Neural cell (in vitro differentiated cells): ENCODE data around the gene RSRP1. TPM values are rescaled to one million over a fixed set of nuclear protein-coding genes. Genes with fewer than 3 reads are reported as not detected.

Experiments
- H2AFZ ChIP-seq: fragments of 200-600, 300-800 bp; sonication (generic), shearing (Covaris generic); 2 replicates; pipeline ENCODE4 v1.6.0; 2014; ENCODE audit warnings: low read depth, mild to moderate bottlenecking, antibody characterized with exemption, low read length, moderate library complexity
- H3F3A ChIP-seq: fragments of 200-600 bp; shearing (Covaris generic); 2 replicates; pipeline ENCODE4 v1.6.1; 2016; ENCODE audit warnings: mild to moderate bottlenecking, moderate library complexity, mixed read lengths, antibody characterized with exemption, low read length; ENCODE audit not compliant: insufficient read depth, poor library complexity, severe bottlenecking
- H3K27ac ChIP-seq: fragments of 200-600, 300-800 bp; sonication (generic), shearing (Covaris generic); 2 replicates; pipeline ENCODE4 v1.5.1; 2014; ENCODE audit warnings: mild to moderate bottlenecking, low read length, moderate library complexity
- H3K27me3 ChIP-seq: fragments of 300-800, 200-600 bp; sonication (generic), shearing (Covaris generic); 2 replicates; pipeline ENCODE4 v1.6.0; 2014; ENCODE audit warnings: mild to moderate bottlenecking, low read depth, low read length, moderate library complexity; ENCODE audit not compliant: insufficient read depth
- H3K36me3 ChIP-seq: fragments of 300-800, 200-600 bp; sonication (generic), shearing (Covaris generic); 2 replicates; pipeline ENCODE4 v1.5.1; 2014; ENCODE audit warnings: mild to moderate bottlenecking, antibody characterized with exemption, low read length, moderate library complexity; ENCODE audit not compliant: insufficient read depth
- H3K4me2 ChIP-seq: fragments of 300-800, 200-600 bp; sonication (generic), shearing (Covaris generic); 2 replicates; pipeline ENCODE4 v1.6.0; 2014; ENCODE audit warnings: mild to moderate bottlenecking, low read length
- H3K4me3 ChIP-seq: fragments of 300-800, 200-600 bp; sonication (generic), shearing (Covaris generic); 2 replicates; pipeline ENCODE4 v1.5.1; 2014; ENCODE audit warnings: mild to moderate bottlenecking, low read length, moderate library complexity
- H3K79me2 ChIP-seq: fragments of 200-600 bp; shearing (Covaris generic); replicated peaks from 2 replicates; pipeline ENCODE4 v1.6.0; 2014; ENCODE audit warnings: mild to moderate bottlenecking, low read length, moderate library complexity; ENCODE audit not compliant: insufficient read depth
- H3K9ac ChIP-seq: fragments of 300-800, 200-600 bp; sonication (generic), shearing (Covaris generic); 2 replicates; pipeline ENCODE4 v1.6.1; 2016; ENCODE audit warnings: mild to moderate bottlenecking, low read length, mixed read lengths
- H3K9me2 ChIP-seq: fragments of 200-600 bp; shearing (Covaris generic); 2 replicates; pipeline ENCODE4 v1.6.1; 2016; ENCODE audit warnings: mild to moderate bottlenecking, low read length, mixed read lengths; ENCODE audit not compliant: insufficient read depth
- H3K9me3 ChIP-seq: fragments of 200-600, 300-800 bp; sonication (generic), shearing (Covaris generic); 2 replicates; pipeline ENCODE4 v1.6.1; 2016; ENCODE audit warnings: mild to moderate bottlenecking, mixed run types, low read length, moderate library complexity, mixed read lengths
- H4K20me1 ChIP-seq: fragments of 200-600 bp; shearing (Covaris generic); 2 replicates; pipeline ENCODE4 v1.6.1; 2016; ENCODE audit warnings: mild to moderate bottlenecking, mixed run types; ENCODE audit not compliant: insufficient read depth
- CTCF ChIP-seq: fragments of 450-650 bp; IDR thresholded peaks from 2 replicates; pipeline ENCODE4 v1.5.1; 2014; ENCODE audit warnings: antibody characterized with exemption, mild to moderate bottlenecking, moderate library complexity; ENCODE audit not compliant: poor library complexity, severe bottlenecking
- EP300 ChIP-seq: fragments of 450-650 bp; conservative IDR thresholded peaks from 2 replicates; pipeline ENCODE4 v1.6.1; 2014; ENCODE audit warnings: antibody characterized with exemption, mild to moderate bottlenecking, moderate library complexity; ENCODE audit not compliant: poor library complexity, severe bottlenecking
- EZH2 ChIP-seq: fragments of 200-600, 300-800 bp; shearing (Covaris generic), sonication (generic); IDR thresholded peaks from 2 replicates; pipeline ENCODE4 v1.6.1; 2014; ENCODE audit warnings: antibody characterized with exemption, low read length, borderline replicate concordance, mild to moderate bottlenecking; ENCODE audit not compliant: insufficient read depth, poor library complexity, severe bottlenecking
- MXI1 ChIP-seq: fragments of 450-650 bp; conservative IDR thresholded peaks from 2 replicates; pipeline ENCODE4 v1.6.1; 2014; ENCODE audit warnings: antibody characterized with exemption, mild to moderate bottlenecking; ENCODE audit not compliant: poor library complexity, severe bottlenecking
- POLR2AphosphoS5 ChIP-seq: IDR thresholded peaks from 2 replicates; pipeline ENCODE4 v1.6.1; 2012
- RAD21 ChIP-seq: fragments of 450-650 bp; conservative IDR thresholded peaks from 2 replicates; pipeline ENCODE4 v1.6.1; 2014; ENCODE audit warnings: antibody characterized with exemption, mild to moderate bottlenecking, moderate library complexity
- REST ChIP-seq: IDR thresholded peaks from 2 replicates; pipeline ENCODE4 v1.6.1; 2012; ENCODE audit warnings: borderline replicate concordance
- SMC3 ChIP-seq: fragments of 450-650 bp; conservative IDR thresholded peaks from 2 replicates; pipeline ENCODE4 v1.6.1; 2014; ENCODE audit warnings: antibody characterized with exemption, mild to moderate bottlenecking, moderate library complexity; ENCODE audit not compliant: poor library complexity
- TAF1 ChIP-seq: IDR thresholded peaks from 2 replicates; pipeline ENCODE4 v1.6.1; 2012; ENCODE audit warnings: low read depth
- polyA plus RNA-seq: library from polyadenylated mRNA; depleted of rRNA; stranded (reverse); fragments of >200 nt; gene quantifications from 2 replicates; pipeline ENCODE4 v1.2.3, GENCODE V29; 2014

Gene RSRP1
- polyA plus RNA-seq, 1 donor from 2014 or later, result 152 TPM

- no peak overlapping the region for H3K4me3 ChIP-seq
- no peaks in the 10 kb centered on the region for H3K9me2 ChIP-seq
- H3F3A ChIP-seq, result no peaks in the 10 kb centered on the region
- H3K9ac ChIP-seq, result no peak overlapping the region
- no peak overlapping the region for H3K27ac ChIP-seq
- no peaks in the 10 kb centered on the region for H3K36me3 ChIP-seq
- H3K79me2 ChIP-seq, result no peaks in the 10 kb centered on the region
- H3K4me2 ChIP-seq, result no peak overlapping the region
- H3K9me3 ChIP-seq, result no peaks in the 10 kb centered on the region
- H2AFZ ChIP-seq, result no peak overlapping the region
- H4K20me1 ChIP-seq, result no peaks in the 10 kb centered on the region
- H3K27me3 ChIP-seq, result no peaks in the 10 kb centered on the region
- no peak for TF ChIP-seq EP300
- no peak for TF ChIP-seq EZH2
- no peak for TF ChIP-seq TAF1
- TF ChIP-seq SMC3, result no peak
- no peak for TF ChIP-seq MXI1
- TF ChIP-seq REST, result no peak
- TF ChIP-seq CTCF, result no peak
- no peak for TF ChIP-seq POLR2AphosphoS5
- TF ChIP-seq RAD21, result no peak
These were observed 26.6 kb downstream of the RSRP1 start for GRCh38 chr1:25220666-25221065.

- Histone ChIP-seq H3K9me2 (no peaks in the 10 kb centered on the region), H3K9me3 (no peaks in the 10 kb centered on the region), H3F3A (no peaks in the 10 kb centered on the region), H3K4me2 (no peak overlapping the region), H3K79me2 (no peaks in the 10 kb centered on the region), H3K4me3 (no peak overlapping the region), H3K36me3 (no peaks in the 10 kb centered on the region), H3K27ac (no peak overlapping the region), H4K20me1 (no peaks in the 10 kb centered on the region), H3K9ac (no peak overlapping the region), H2AFZ (no peak overlapping the region), H3K27me3 (no peaks in the 10 kb centered on the region)
- TF ChIP-seq TAF1 (no peak), RAD21 (no peak), SMC3 (no peak), POLR2AphosphoS5 (no peak), EP300 (no peak), MXI1 (no peak), CTCF (no peak), EZH2 (no peak), REST (no peak)
These were observed 27.5 kb downstream of the RSRP1 start for GRCh38 chr1:25219661-25220251.
